Uterus (tissue), 4 donors: ENCODE results near the gene ALDH1L1. TPM values are rescaled to one million over a fixed set of nuclear protein-coding genes. Genes with fewer than 3 reads are reported as not detected.

Source experiments
- DNase-seq, 2 donors: peaks; one replicate each; pipeline ENCODE4 v3.0.0-alpha.2; 2019 to 2020
- H3K27ac ChIP-seq, 2 donors: fragments of 200-600 bp; sonication (generic); 1 replicate in 1 of 2; 2 replicates in 1 of 2; pipeline ENCODE4 v1.5.1; 2016 to 2018
- H3K27me3 ChIP-seq, 2 donors: fragments of 200-600 bp; sonication (generic); one replicate each; pipeline ENCODE4 v1.5.1; 2018 to 2019; ENCODE audit warnings: control low read depth in 1 of 2
- H3K36me3 ChIP-seq, 2 donors: fragments of 200-600 bp; sonication (generic); one replicate each; pipeline ENCODE4 v1.5.1; 2019; ENCODE audit warnings: control low read depth in 1 of 2
- H3K4me1 ChIP-seq, 2 donors: fragments of 200-600 bp; sonication (generic); one replicate each; pipeline ENCODE4 v1.5.1; 2018 to 2019; ENCODE audit warnings: control low read depth in 1 of 2
- H3K4me3 ChIP-seq, 2 donors: fragments of 200-600 bp; sonication (generic); 1 replicate in 1 of 2; 2 replicates in 1 of 2; pipeline ENCODE4 v1.5.1; 2018 to 2019; ENCODE audit warnings: mild to moderate bottlenecking in 1 of 2
- H3K9me3 ChIP-seq, 2 donors: fragments of 200-600 bp; sonication (generic); one replicate each; pipeline ENCODE4 v1.5.1; 2019; ENCODE audit warnings: control low read depth in 1 of 2
- POLR2A ChIP-seq, 2 donors: fragments of 450-650 bp; IDR thresholded peaks; one replicate each; pipeline ENCODE4 v1.6.1; 2016; ENCODE audit warnings: antibody characterized with exemption in 2 of 2, mild to moderate bottlenecking in 1 of 2, moderate library complexity in 1 of 2
- intact Hi-C: fragments of 100-400 bp; cut with DNase I; formaldehyde crosslinking; loops from one replicate; pipeline ENCODE4 v1.15.1; 2023; ENCODE audit warnings: low total_unique reads
- total RNA-seq, 4 donors: library from RNA; depleted of rRNA in 3 of 4; stranded (reverse); fragments of >200 nt in 3 of 4; gene quantifications; one replicate each; pipeline versions ENCODE4 v1.1.0 to v1.2.4, GENCODE V29; 2014 to 2023
- TF ChIP-seq, protein P1 (sequence below), 4 experiments: fragments of 200-600 bp in 2 of 4; fragments of 450-650 bp in 2 of 4; sonication (generic) in 2 of 4; IDR thresholded peaks; one replicate each; pipeline ENCODE4 v1.5.1; 2016 to 2019; ENCODE audit warnings: antibody characterized with exemption in 4 of 4, mild to moderate bottlenecking in 2 of 4, moderate library complexity in 1 of 4
- donor health status: DM: yes; HTN: yes; CAD: no.

Gene ALDH1L1
- total RNA-seq, 4 donors from 2014 or later = 2.1 to 27.3 (median 8.4) TPM

DNA sequence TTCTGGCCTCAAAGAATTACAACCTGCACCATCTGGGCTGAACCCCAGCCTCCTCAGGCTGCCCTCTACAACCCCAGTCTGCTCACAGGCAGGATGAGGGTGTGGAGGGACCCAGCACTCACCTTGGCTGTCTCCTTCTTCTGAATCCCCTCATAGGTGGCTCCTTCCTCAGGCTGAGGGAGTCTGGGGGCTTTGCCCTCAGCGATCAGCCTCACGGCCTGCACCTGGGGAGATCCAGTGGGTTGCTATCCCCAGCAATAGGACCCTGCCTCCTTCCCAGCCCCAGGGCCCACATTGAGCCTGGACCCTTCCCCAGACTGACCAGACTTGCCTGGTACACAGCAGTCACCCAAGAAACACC is 25.1 kb downstream of the ALDH1L1 start:
- TF ChIP-seq POLR2A (IDR thresholded peaks at IDR 0.05) = no peak
- TF ChIP-seq, protein P1, sequence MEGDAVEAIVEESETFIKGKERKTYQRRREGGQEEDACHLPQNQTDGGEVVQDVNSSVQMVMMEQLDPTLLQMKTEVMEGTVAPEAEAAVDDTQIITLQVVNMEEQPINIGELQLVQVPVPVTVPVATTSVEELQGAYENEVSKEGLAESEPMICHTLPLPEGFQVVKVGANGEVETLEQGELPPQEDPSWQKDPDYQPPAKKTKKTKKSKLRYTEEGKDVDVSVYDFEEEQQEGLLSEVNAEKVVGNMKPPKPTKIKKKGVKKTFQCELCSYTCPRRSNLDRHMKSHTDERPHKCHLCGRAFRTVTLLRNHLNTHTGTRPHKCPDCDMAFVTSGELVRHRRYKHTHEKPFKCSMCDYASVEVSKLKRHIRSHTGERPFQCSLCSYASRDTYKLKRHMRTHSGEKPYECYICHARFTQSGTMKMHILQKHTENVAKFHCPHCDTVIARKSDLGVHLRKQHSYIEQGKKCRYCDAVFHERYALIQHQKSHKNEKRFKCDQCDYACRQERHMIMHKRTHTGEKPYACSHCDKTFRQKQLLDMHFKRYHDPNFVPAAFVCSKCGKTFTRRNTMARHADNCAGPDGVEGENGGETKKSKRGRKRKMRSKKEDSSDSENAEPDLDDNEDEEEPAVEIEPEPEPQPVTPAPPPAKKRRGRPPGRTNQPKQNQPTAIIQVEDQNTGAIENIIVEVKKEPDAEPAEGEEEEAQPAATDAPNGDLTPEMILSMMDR (IDR thresholded peaks at IDR 0.05) = no peak
- no peak overlapping the region for H3K4me3 ChIP-seq
- H3K27me3 ChIP-seq = no peaks in the 10 kb centered on the region
- intact Hi-C loops = no loop called here
- H3K9me3 ChIP-seq = no peaks in the 10 kb centered on the region
- no peaks in the 10 kb centered on the region for H3K36me3 ChIP-seq
- DNase-seq = no peak
- no peaks in the 10 kb centered on the region for H3K4me1 ChIP-seq
- H3K27ac ChIP-seq = no peak overlapping the region

DNA sequence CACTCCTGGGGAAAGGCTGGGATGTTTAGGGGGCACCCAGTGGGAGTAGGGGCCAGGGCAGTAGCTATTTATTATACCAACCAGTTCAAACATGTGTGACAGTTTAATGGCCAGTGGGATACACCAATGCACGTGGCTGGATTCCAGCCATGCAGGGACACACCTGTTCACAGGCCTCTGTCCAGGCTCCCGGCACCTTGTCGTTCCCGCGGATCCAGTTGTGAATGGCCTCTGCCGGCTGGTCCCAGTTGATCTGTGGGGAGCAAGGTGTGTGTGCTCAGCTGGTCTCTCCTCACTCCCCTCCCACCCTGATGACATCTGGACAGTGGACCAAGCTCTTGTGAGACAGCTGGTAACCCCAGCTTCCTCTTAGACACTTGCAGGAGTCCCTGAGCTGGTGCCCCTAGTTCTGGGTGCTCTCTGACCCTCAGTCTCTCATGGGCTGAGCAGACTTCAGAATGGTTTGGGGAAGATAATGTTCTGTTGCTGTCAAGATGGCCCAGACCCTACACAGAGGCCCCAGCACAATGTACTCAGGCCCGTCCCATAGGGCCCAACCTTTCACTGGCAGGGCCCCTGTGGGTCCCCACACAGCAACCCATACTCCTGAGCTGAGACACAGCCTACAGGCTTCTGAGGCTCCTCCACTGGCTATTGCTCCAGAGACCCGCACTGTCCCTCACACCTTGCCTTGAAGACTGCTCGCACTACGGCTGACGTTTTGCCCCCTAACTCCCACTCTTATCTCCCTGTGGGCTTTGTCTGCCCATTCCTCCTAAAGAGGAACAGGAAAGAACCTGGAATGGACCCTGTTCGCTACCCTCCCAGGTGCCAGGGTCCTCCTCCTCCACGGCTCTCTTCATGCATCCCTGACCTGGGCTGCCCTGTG is 25.8 kb downstream of the ALDH1L1 start:
- no peak overlapping the region for H3K27ac ChIP-seq
- H3K9me3 ChIP-seq = no peaks in the 10 kb centered on the region
- TF ChIP-seq, protein P1 (IDR thresholded peaks at IDR 0.05) = no peak
- TF ChIP-seq POLR2A (IDR thresholded peaks at IDR 0.05) = no peak
- intact Hi-C loops = no loop called here
- H3K27me3 ChIP-seq = no peaks in the 10 kb centered on the region
- H3K4me1 ChIP-seq = no peaks in the 10 kb centered on the region
- no peaks in the 10 kb centered on the region for H3K36me3 ChIP-seq
- no peak overlapping the region for H3K4me3 ChIP-seq
- no peak for DNase-seq

DNA sequence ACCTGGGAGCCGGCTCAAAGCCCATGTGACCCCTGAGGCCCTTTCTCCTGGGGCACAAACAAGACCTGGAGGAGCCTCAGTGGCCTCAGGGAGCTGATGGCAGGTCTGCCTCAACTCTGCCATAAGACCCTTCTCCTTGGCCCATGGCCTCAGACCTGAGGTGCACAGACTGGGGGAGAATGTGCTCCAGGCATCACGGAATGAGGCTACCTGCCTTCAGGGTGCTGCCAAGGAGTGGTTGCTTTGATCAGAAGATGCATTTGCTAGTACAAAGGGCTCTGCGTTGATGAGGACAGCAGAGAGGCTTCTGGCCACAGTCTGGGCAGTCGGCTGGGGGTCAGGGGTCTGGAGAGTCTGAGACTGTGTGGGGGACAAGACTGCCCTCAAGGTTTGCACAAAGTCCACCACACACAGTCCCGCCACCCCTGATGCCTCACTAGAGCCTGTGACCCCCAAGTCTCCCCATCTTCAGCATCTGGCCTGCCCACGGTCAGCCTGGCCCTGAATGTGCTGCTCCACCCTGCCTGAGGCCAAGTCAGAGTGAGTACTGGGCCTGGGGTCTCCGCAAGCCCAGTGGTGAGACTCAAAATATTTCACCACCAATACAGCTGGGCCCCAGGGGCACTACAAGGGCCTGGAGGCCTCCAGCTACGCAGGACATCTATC is 26.6 kb downstream of the ALDH1L1 start:
- no peaks in the 10 kb centered on the region for H3K9me3 ChIP-seq
- no peaks in the 10 kb centered on the region for H3K36me3 ChIP-seq
- no peak for TF ChIP-seq POLR2A (IDR thresholded peaks at IDR 0.05)
- TF ChIP-seq, protein P1 (IDR thresholded peaks at IDR 0.05) = no peak
- H3K4me3 ChIP-seq = no peak overlapping the region
- H3K27me3 ChIP-seq = no peaks in the 10 kb centered on the region
- no peak for DNase-seq
- H3K27ac ChIP-seq = no peak overlapping the region
- H3K4me1 ChIP-seq = no peaks in the 10 kb centered on the region
- intact Hi-C loops = no loop called here

DNA sequence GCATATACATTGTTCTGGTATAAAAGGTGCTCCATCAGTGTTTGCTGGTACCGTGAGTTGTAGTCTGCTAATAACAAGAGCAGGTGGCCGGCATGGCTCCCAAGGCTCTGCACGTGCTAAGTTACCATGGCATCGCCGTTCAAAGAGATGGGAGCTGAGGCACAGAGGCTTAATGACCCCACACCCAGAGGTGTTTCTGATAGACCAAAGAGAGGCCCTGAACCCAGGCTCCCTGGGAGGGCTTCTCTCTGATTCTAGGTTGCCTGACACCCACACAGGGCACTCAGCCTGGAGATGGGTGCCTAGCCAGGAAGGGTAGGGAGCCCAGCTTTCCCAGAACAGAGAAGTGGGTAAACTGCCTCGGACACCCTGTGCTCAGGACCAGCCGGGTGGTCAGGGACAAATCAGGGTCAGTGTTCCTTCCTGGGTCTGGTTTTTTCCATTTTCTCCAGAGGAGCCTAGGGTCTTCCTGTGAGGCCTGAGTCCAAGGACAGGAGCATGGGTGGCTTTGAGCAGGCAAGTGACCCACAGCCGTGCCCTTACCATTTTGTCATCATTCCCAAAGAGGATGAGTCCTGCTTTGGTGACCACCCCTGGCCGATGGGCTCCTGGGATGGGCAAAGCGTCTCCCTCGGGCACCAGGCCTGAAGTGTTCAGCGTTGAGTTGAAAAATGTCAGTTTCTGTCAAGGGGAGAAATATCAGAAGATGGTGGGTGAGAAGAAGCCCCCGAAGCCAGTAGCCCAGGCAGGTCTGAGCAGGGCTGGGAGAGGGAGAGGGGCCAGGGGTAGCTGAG is 27.3 kb downstream of the ALDH1L1 start:
- no peak for TF ChIP-seq POLR2A (IDR thresholded peaks at IDR 0.05)
- TF ChIP-seq, protein P1 (IDR thresholded peaks at IDR 0.05) = no peak
- no peak overlapping the region for H3K4me3 ChIP-seq
- H3K4me1 ChIP-seq = no peaks in the 10 kb centered on the region
- H3K27me3 ChIP-seq = no peaks in the 10 kb centered on the region
- no peak for DNase-seq
- no peaks in the 10 kb centered on the region for H3K9me3 ChIP-seq
- no peaks in the 10 kb centered on the region for H3K36me3 ChIP-seq
- no peak overlapping the region for H3K27ac ChIP-seq
- intact Hi-C loops = no loop called here
